Activated CD4-positive, alpha-beta T cell treated with anti-CD3 and anti-CD28 coated beads for 4 hours (primary cell): ENCODE measurements around the gene BBS12.

ENCODE experiments used
- DNase-seq, 2 donors: peaks; one replicate each; pipeline ENCODE4 v3.0.0-alpha.2; 2020

The BBS12 gene

DNA sequence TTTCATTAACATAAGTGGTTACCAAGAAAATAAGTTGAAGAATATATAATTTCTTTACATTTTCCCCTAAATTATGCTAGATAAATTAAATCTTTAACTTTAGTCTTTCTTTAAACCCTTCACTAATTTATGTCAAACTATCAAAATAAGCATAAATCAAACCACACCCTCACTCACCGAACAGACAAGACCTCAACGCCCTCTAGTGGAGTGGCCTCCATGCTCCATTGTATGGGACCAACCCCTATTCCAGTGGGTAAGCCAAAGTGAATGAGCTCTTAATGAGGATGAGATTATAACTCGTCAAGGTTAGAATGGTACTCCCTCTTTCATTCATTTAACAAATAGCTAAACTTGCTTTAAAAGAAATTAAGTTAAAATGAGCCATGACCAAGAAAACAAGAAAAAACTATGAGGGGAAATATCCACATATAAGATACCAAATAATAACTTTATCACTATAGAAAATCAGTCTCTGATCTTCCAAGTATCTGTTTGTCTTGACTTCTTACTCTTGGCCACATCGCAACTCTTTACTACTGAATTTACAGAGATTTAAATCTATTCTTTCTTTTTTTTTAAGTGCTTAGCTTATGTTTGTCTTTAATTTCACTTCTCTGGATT lies 15.6 kb upstream of the BBS12 start:
- DNase-seq: peak; percentile 73 to 80

DNA sequence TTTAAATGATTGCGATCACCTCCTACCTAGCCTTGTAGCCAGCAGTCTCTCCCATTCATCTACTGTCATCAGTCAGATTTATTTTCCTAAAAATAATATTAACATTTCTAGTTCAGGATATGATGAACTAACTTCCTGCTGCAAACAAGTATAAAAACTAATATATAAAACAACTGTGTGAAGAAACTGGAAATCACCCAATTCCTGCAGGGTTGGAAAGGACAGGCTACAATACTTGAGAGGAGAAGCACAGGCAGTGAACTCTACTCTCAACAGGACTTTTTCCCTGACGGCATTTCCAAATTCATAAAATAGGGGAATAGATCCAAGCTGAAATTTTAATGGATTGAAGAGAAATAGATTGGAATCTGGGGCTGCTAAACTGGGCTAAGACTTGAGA lies 14.2 kb upstream of the BBS12 start:
- DNase-seq: no peak

DNA sequence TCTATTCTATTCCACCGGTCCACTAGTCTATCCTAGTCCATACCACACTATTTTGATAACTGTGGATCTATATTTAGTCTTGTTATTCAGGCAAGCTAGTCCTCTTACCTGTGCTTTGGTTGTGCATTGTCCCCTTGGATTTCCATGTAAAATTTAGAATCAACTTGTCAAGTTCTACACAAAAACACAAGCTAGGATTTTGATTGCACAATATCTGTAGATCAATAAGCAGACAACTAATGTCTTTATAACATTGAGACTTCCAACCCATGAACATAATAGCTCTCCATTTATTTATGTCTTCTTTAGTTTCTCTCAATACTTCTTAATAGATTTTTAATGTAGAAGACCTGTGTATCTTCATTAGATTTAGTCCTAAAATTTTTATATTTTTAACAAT lies 10.2 kb upstream of the BBS12 start:
- no peak for DNase-seq

DNA sequence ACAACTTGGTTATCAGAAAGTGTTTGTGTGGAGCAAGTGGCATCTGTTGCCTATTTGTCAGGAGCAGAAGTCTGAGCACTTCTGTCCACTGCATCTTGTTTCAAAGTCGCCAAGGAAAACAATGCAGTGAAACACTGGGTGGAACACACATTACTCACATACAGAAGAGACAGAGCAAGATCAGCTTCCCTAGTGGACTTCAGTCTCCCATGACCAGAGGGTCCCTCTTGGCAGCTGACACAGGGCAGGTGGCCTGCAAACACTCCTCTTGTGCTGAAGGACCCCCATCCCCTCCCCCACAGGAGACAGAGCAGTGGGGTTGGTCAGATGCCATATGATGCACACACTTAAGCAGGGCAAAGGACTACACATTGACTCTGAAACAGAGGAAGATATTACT lies 3.6 kb upstream of the BBS12 start:
- DNase-seq: no peak

DNA sequence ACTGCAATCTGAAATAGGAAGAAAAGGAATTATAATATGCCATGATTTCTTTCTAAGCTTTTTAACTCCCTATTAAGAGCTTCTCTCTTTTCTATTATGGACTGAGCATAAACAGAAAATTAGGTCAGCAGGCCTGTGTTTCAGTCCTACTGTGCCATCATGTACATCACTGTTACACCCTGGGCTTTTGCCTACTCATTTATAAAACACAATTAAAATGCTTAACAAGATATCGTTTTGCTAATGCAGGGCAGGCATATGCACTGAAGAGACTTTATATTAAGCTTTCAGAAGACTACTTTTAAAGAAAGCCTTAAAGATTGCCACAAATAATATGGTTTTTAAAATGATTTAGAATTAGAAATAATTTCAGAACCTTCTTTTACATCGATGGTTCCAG lies 828 bp upstream of the BBS12 start:
- no peak for DNase-seq

DNA sequence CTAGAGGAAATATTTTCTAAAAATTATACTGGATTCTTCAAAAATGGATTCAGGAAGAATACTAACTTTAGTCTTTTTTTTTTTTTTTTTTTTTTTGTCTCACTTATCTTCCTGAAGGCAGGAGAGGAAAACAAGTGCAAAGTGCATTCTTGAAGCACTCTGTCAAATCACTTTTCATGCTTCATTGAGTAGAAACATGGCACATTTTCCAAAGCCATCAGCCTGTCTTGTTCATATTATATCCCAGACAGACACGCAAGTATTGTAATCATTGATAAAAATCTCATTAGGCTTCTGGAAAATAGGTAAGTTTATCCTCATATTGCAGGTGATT lies 1.2 kb downstream of the BBS12 start:
- DNase-seq: no peak

DNA sequence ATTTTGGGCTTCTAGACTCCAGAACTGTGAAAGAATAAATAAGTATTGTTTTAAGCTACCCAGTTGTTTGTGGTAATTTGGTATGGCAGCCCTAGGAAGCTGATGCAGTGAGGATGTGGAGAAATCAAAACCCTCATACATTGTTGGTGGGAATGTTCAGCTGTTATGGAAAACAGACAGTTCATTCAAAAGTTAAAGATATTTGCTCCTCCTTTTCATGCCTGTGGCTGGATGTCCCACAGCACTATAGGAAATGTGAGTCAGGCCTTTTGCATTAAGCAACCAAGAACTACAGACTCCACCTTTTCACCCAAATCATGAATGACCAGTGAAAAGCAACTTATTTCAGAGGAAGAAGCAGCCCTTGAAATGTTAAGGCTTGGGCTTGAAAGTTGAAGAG lies 6.7 kb downstream of the BBS12 start:
- DNase-seq: no peak

DNA sequence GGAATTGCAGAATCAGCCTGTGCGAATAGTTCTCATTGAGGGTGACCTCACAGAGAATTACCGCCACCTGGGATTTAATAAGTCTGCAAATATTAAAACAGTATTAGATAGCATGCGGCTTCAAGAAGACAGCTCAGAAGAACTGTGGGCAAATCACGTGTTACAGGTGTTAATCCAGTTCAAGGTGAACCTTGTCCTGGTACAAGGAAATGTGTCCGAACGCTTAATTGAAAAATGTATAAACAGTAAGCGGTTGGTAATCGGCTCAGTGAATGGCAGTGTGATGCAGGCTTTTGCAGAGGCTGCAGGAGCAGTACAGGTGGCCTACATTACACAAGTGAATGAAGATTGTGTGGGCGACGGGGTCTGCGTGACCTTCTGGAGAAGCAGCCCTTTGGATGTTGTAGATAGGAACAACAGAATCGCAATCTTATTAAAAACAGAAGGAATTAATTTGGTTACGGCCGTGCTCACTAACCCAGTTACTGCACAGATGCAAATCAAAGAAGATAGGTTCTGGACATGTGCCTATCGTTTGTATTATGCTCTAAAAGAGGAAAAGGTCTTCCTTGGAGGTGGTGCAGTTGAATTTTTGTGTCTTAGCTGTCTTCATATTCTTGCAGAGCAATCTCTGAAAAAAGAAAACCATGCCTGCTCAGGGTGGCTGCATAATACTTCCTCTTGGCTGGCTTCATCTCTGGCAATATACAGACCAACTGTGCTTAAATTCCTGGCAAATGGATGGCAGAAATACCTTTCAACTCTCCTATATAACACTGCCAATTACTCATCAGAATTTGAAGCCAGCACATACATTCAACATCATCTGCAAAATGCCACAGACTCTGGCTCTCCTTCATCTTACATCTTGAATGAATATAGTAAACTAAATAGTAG lies 10.7 kb downstream of the BBS12 start:
- no peak for DNase-seq

DNA sequence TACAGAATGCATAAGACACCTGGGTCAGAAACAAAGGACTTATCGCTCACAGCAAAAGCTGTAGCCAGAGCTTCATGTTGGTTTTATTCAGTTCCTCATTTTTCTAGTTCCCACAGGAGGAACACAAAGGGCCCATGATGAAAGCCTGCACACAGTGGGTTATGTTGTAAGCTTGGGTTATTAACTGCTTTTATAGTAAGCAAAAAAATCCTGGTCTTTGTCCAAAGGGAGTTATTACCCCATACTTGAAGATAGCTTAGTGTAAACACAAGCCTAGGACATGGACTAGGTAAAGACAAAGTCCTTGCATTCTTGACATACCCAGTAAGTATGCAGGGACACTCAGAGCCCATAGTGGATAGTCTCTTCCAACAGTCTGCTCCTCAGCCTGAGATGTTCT lies 11.7 kb downstream of the BBS12 start:
- DNase-seq: no peak

DNA sequence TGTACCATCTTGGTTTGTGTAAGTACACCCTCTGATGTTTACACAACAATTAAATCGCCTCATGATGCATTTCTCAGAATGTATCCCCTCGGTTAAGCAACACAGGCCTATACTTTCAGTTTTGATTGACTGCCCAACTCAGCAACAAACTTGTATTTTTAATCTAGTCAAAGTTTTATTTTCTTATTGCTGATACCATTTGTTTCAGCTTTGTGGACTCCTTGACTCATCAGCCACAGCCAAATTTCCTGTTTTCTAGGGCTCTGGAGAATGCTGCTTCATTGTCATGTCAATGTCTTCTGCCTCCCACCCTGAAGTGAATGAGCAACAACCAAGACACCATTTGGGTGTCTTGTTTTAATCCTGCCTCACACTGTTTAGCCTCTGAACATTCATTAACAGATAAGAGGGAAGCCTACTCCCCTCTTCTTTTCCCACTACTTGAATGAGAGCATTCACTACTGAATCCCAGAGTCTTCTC lies 14.0 kb downstream of the BBS12 start:
- no peak for DNase-seq

DNA sequence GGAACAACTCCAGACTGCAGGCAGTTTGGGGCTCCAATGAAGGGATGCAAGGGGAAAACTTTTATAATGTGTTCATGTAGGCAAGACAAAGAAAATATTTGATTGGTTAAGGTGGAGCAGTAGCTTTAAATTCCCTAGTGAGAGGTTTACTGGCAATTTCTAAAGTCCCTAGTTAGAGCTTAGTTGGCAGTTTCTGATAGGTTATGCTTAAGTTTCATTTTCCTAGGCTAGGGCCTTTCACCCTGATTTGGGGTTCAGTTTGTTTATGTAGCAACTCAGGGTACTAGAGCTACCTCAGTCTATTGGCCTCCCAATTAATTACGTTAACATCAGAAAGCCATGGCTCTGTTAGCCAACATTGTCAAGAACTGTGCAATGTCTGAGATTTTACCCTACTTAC lies 14.6 kb downstream of the BBS12 start:
- no peak for DNase-seq

DNA sequence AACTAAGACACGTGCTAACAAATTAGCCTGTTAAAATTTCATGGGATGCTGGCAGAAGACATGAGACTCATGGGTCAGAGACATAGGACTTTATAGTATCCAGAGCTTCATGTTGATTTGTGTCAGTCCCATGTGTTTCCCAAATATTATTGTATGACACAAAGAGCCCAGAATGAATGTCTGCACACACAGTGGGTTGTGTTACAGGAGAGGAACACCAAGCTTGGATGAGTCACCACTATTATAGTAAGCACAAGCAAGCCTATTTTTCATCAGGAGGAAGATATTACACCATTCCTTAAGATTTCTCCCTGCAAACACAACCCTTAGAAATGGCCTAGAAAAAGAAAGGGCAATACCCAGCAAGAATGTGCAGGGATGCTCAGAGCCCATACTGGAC lies 15.4 kb downstream of the BBS12 start:
- no peak for DNase-seq

DNA sequence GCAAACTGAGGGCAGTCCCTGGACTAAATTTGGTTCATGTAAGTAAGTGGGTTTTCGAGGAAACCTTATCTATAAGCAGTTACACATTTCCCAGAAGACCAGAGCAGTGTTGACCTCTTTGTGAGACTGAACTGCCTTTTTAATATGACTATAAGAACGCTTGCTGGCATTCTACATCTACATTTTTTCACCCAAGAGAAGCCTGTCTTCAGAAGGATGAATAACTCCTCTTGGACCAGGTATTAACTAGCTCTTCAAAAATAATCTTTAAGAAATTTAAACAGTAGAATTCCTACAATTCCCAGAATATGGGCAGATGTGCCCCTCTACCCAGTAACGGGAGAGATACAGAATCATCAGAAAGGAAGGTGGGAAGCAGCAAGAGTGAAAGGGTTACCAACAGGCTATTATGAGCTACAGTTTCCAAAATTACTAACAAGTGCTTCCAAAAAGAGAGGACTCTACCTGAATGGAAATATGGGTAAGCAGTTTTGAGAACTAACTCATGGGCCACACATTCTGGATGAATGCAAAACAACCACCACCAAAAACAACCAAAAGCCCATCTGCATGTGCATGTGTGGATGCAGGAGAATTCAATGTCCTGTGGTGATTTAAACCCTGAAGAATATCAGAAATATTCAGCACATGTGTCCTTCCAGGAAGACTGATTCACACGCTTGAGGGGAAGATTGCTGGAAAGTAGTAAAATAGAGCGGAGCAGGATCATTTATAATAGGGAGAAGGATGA lies 17.4 kb downstream of the BBS12 start:
- DNase-seq: no peak

DNA sequence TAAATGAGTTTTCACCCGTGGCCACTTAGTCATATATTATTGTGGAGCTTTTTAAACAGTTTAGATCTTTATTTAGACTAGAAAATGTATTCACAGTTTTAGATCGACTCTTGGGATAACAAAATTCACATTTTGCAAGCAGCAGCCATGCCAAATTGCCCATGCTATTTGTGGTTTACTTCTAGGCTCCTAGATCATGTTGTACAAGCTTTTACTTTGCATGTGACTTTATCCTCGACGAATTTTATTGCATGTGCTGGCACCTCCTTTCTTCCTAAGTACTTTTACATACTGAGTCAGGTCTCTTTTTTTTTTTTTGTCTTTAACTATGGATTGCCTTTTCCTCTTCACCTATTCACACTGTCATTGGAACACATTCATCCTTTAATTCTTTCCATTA lies 23.2 kb downstream of the BBS12 start:
- no peak for DNase-seq

DNA sequence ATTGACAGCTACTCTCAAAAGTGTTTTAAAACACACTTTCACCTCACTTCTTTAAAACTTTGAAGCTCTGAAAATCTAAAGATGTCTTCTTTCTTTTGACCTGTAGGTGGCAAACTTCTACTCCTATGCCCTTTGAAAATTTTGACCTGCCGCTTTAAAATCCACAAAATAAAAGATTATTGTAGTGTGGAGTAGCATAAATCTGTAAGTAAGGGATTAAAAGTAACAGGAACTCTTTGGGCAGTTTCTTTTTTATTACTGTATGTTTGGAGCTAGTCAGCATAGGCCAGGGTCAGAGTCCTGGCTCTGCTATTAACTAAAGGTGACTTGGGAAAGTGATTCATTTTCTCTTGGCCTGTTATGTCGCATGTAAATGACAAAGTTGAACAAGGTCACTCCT lies 25.5 kb downstream of the BBS12 start:
- DNase-seq: no peak

DNA sequence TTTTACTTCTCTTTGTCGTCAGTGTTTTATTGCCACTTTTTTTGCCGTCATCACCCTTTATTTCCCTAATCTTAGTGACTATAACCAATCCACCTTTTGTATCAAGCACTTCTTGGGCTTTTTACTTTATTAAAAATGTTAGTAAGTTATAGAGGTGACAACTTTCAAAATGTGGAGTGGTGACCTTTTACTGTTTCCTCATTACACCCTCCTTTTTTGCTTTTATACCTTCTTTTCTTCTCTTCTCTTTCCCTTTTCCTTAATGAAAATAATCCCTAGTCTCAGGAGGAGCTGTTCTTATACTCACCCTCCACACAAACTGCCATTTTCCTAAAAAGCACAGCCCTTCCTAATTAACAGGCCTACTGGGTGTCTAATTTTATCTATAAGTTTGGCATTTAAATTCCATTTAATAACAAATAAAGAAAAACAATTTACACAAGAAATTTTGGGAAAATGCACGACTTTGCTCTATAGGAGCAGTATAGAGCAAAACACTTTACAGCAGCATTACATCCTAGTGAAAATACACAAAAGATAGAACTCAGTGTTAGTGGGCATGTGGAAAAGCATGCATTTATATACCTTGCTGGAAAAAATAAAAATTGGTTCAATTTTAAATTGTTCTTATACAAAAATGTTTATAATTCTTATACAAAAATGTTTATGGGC lies 27.3 kb downstream of the BBS12 start:
- DNase-seq: no peak

DNA sequence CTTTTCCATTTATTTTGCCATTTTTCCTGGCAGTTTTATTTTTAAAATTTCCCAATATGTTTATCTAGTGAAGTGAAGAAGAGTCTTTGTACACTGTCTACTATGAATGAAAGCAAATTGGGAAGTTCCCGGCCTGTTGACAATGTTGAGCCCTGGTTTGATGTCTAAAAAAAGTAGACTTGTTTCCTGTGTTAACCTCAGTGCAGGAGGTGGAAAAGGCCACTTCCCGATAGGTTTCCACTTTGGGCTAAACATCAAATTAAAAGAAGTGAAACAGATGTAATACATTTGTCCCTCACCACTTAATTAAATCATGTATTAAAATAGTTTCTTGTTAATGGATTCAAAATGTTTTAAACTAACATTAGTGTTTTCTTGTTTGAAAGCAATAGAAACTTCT lies 30.0 kb downstream of the BBS12 start:
- peak in 1 of 2 donors; percentile 9 for DNase-seq

DNA sequence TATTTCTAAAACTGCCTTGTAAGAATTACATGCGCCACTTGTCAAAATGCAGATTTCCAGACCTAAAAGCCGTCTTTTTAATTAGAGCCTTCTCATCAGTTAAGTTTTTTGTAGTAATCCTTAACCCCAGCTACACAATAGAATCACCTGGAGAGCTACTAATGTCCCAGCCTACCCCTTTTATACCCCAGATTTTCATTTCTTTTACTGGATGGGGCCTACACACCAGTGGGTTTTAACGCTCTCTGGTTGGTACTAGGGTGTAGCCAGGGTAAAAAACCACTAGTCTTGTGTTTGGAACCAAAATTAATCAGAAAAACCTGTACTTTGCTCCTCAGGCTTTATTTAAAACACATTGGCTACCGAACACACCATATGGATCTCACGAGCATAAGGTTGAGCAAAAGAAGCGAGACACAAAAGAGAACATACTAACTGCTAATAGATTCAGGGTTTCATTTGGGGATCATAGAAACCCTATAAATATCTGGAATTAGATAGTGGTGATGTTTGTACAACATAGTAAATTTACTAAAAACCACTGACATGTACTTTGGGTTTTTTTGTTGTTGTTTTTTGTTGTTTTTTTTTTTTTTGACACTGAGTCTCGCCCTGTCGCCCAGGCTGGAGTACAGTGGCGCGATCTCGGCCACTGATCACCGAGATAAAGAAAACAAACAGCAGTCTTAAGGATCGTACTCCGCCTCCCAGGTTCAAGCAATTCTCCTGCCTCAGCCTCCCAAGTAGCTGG lies 30.6 kb downstream of the BBS12 start:
- no peak for DNase-seq

DNA sequence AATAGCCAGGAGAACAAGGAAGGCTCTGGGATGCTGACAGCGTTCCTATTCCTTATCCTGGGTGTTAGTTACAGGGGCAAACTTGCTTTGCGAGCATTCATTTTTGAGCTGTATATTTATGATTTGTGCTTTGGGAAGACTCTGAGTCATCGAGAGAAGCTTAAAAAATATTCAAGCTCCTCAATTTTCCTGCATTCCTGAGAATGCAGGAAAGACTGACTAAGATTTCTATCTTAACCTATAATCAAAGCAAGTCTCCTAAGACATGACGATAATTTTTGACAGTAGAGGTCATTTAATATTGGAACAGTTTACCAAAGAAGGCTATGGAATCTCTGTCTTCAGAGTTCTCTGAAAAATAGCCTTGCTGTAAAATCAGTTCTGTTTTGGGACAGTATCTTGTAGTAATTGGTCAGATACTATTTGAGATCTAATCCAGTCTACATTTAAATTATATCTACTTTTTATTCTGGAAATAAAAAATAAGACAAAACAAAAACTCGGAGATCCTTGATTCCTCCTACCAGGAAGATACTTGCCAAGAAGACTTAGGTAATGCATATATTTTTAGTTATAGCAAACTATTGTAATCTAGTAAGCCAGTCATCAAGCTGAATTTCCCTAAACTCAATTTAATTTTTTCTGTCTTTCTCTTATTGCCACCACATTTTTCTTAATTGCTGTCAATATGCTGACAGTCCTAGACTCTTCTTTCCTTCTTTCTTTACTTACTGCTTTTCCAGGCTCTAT lies 31.7 kb downstream of the BBS12 start:
- DNase-seq: no peak

DNA sequence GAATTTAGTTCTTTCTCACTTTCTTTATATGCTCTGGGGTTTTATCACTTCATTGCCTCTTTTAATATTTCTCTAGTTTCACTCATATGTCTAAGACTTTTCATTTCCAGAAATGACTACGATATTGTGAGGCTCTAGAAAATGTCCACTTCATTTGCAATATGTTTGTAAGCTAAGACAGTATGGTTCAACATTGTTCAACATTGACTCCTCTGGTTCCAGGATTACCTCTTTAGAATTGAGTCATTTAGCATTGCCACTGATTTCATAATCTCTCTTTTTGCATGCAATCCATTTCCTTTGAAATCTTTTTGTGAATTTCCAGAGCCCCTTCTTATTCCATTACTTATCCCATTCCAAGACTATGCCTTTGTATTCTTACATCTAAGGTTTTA lies 32.3 kb downstream of the BBS12 start:
- no peak for DNase-seq

DNA sequence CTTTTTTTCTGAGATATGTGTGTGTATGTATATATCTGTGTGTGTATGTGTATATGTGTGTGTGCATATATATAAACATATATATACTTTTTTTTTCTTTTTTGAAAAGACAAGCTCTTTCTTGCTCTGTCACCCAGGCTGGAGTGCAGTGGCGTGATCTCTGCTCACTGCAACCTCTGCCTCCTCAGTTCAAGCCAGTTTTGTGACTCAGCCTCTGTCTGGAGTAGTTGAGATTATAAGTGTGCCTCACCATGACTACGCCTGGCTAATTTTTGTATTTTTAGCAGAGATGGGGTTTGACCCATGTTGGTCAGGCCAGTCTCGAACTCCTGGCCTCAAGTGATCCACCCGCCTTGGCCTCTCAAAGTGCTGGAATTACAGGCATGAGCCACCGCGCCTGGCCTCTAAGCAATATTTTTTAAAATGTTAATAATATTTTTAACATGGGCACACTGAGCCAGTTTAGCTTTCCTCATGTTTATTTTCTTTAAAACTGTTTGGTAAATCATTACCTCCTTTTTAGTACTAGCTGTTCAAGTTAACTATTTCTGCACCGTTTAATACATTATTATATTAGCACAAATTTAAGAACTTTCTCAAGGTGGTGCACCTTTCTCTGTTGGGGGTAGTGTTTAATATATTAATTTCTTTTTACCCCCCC lies 33.3 kb downstream of the BBS12 start:
- no peak for DNase-seq
